GM18517 (cell line): ENCODE results near the gene HEBP1.

Source experiments
- ATAC-seq: cut with Tn5 transposase; IDR thresholded peaks from one replicate; pipeline ENCODE4 v1.9.1; 2021; ENCODE audit warnings: mild to moderate bottlenecking, moderate library complexity; ENCODE audit not compliant: unreplicated experiment

The HEBP1 gene

DNA sequence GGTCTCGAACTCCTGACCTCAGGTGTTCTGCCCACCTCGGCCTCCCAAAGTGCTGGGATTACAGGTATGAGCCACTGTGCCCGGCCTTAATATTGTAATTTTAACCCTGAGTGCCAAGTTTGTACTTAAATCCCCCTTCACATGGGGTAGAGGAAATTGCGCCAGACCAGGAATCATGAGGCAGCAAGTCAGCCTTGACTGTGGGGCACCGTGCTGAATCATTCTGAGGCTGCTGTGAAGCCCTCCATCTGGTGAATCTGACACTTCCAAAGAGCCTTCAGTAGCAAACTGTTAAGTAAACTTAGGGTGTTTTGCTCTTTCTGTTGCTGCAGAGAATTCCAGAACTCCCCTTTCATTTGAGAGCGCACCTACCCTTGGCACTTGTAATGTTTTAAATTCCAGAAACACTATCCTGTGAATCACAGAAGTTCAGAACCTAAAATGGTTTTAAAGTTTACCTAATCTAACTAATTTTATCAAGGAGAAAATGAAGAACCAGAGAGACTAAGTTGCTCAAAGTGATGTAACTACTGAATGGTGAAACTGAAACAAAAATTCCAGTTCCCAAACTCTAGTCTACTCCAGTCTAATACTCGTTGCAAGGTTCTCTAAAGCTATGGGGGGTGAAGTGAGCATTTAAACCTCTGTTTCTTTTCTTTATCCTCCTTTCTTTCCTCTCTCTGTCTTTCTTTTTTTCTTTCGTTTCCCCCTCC lies 7.5 kb downstream of the HEBP1 start:
- ATAC-seq: no peak

DNA sequence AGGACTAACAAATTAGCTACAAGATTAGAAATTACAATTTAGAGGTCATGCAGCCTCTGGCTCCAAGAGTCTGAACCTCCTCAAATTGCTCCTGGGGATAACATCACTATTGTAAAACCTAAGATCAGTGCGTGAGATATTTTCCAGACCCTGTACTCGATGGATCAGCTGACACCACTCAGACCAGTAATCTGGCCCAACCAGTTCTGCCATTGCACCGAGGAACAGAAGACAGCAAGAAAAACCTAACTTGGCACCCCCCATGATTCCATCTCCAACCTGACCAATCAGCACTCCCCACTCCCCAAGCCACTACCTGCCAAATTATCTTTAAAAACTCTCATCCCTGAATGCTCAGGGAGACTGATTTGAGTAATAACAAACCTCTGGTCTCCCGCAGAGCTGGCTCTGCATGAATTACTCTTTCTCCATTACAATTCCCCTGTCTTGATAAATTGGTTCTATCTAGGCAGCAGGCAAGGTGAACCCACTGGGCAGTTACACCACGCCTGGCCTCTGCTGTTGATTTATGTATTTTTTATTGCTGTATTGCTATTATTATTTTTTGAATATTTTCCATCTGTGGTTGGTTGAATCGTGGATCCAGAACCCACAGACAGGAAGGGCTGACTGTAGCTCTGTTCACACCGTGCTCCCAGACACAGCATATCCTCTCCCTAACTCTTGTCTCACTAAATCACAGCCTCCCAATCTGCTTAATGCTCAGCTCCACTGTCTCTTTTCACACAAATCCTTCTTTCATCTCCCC lies 9.2 kb downstream of the HEBP1 start:
- ATAC-seq: no peak

DNA sequence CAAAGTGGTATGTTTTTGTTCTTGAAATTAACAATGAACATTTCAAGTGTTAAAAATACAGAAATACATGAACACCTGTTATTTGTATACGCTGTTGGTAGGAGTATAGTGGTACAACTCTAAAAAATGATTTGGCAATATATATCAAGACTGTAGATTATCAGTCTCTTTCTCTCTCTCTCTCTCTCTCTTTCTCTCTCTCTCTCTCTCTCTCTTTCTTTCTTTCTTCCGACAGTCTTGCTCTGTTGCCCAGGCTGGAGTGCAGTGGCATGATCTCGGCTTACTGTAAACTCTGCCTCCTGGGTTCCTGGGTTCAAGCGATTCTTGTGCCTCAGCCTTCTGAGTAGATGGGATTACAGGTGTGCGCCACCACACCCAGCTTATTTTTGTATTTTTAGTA lies 12.6 kb downstream of the HEBP1 start:
- ATAC-seq: no peak

DNA sequence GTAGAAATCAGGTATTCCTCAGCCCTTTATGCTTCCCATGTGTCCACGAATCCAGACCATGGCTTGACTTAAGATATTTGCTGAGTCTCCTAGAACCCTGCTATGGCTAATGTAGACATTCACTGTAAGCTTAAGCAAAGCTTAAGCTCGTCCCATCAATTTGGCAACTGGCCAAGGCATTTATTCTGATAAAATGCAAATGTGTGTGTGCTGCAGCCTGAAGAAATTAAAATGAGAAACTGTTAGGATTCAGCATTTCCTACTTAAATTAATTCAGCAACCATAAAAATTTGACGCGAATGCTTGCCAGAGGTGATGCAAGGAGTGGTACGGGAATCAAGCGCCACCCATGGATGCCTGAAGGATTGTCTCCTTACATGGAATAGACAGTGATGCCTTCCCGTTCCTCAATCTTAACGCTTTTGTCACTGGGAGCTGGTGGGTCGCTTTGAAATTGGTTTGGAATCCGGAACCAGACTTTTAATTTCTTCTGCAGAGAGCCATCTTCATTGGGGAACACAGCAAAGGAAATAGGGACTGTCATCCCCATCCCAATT lies 13.2 kb downstream of the HEBP1 start:
- ATAC-seq: no peak

DNA sequence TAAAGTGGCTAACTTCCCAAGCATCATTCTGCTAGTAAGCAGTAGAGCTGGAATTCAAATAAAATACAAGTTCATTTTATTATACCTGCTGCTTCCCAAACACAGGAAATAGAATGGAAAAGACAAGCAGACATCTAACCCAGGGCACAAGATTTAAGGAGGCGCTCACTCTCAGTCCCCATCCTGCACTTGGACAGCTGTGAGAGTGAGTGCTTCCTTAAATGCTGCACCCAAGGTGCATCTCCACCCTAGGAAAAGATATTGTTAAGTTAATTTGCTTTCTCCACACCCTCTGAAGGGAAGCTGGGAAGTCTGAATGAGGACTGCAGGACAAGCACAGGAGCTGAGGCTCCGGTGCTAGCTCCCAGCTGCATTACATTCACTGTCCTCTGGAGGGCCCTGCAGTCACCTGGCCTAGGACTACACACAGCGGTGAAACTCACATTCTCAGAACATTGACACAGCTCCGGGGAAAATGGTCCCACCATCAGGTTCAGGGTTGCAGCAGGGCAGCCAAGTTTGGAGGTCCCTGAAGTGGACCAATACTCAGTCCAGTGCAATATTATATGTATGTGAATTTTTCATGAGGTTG lies 14.2 kb downstream of the HEBP1 start:
- ATAC-seq: no peak

DNA sequence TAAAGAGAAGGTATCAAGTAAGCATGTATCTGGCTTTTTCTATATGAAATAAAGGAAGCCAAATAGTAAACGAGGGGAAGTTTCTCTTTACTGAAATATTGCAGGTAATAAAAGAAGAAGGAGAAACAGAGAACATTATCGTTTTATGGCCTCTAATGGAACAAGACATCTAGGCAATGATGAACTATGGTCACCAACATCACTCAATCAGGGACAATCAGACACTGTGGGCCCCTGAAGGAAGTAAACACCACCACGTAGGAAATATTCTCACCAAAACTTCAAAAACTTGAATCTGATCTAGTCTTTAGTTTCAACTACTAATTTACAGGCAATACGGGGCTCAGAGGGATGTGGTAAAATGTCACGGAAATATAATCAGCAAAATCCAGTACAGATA lies 15.9 kb downstream of the HEBP1 start:
- no peak for ATAC-seq

DNA sequence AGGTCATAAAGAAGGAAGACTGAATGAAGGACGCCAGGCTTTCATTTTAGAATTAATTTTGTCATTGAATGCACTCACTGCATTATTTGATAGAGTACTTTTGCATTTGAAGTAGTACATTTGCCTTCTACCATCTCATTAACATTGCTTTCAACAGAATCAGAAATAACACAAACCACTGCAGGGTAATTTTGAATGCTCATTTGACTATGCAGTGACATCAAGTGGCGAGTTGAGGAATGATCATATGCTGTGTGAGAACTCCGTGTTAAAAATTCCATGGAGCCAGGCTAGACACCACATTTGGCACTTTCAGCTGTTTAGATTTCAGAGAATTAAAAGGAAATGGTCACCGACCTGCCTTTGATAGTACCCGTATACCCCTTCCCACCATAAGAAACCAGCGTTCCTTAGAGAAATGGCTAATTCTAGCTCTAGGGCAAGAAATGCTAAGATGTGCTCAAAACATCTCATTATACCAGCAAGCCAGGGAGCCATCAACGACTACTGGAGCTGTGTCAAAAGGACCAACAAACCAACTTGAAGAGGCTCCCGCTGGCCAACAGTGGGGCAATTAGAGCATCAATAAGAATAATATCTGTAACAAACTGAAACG lies 16.5 kb downstream of the HEBP1 start:
- ATAC-seq: no peak

DNA sequence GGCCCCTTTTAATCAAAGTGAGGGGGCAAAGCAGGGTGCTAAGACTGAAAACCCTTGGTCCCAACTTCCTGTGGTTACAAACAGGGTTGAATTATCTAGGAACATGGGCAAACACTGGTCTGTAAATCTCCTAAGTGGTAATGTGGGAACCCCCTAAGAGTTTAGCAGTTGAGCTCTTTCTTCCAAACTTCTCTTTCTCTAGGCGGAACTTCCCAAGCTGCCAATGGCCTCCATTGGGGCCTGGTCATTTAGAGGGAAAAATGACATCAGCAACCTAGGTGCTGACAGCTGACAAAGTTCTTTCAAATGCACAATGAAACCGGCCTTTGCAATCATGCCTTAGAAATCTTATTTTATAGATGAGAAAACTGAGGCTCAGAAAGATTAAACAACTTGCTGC lies 17.7 kb downstream of the HEBP1 start:
- no peak for ATAC-seq

DNA sequence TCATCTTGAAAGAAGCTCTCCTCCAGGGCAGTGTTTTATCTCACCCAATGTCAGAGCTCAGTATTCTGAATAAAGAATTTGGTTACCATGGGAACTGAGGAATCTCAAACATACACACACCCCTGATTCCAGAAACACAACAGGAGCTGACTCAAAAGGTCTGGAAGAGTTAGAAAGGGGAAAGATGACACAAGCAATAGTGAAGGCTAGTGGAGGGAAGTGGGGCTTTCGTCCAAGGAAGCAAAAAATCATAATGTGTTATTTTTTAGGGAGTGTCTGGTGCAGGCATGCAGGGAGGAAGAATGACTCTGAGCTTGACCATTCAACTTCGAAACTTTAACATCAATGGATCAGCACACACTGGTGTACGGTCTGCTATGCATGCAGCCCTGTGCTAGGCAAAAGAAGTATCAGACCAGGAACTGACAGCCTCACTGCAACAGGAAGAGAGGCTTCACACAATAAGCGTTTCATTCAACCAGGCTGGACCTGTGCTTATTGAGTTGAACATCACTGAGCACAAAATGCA lies 20.3 kb downstream of the HEBP1 start:
- no peak for ATAC-seq

DNA sequence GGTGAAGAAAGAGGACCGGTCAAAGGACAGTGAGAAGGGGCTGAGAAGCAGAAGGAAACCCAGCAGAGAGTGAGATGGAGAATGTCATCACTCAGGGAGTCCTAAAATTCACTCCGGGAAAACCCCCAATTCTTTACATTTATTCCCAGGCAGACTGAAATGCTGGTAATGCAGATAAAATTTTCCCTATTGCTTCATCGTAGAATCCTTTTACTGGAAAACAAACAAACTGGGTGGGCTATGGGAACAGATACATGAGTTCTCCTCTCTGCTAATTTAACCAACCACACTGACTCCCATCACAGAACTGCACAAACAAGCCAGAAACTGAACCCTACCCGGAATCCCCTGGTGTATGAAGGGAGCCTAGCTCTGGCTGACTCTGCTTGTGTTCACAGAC lies 20.9 kb downstream of the HEBP1 start:
- no peak for ATAC-seq

DNA sequence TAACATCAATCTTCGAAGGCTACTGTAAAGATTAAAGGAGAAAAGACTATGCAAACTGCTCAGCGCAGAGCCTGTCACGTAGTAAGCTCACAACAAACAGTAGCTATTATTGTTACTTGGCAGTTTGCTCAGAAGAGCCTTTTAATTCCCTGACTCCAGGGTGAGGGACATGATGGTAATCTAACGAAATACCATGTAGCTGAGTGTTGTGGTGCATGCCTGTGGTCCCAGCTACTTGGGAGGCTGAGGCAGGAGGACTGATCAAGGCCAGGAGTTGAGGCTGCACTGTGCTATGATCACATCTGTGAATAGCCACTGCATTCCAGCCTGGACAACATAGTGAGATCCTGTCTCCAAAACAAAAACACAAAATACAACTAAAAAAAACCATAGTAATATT lies 22.8 kb downstream of the HEBP1 start:
- no peak for ATAC-seq

DNA sequence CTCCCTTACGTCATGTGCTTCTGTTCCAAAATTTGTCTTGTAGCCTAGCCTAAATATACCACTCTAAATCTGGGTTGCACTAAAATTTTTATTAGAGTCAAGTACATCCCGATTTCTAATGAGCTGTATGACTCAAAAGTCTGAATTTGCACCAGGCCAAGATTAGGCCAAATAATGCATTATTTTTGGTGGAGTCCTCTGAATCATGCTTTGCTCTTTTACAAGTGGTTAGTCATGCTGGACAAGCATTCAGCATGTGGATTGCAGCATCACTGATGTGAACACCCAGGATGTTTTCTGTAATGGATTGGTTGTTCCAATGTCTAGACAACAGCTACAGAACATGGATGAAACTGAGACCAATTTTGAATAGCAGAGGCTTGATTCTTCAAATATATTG lies 23.7 kb downstream of the HEBP1 start:
- no peak for ATAC-seq

DNA sequence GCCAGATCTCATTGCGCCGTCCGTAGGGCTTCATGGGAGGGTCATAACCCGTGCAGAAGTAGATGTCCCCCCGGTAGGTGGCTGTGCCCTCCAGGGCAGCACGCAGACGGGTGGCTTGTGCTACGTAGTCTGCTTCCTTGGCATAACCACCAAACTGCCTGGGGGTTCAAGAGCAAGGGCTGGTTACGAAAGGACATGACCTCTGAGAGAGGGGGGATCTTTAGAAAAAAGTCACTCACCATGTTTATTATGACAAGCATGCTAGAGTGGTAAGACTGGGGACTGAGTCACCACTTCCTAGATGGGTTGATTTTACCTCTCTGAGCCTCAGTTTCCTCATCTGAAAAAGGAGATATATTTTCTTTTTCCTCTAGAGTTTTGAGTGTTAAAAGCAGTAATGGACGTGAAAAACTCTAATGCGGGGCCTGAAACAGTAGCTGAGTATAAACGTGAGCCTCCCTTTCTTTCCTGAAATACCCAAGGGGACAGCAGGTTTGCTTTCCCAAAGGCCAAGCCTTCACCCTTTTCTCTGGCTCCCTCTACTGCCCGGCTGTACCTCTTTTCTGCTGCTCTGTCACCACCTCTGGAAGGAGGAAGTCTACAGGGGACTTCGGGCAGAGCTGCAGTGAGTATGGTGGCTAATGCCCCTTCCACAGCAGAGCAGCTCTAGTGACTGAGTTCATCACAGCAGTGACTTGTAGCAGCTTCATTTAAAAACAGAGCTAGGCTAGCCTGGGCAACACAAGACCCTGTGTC lies 24.6 kb downstream of the HEBP1 start:
- no peak for ATAC-seq

DNA sequence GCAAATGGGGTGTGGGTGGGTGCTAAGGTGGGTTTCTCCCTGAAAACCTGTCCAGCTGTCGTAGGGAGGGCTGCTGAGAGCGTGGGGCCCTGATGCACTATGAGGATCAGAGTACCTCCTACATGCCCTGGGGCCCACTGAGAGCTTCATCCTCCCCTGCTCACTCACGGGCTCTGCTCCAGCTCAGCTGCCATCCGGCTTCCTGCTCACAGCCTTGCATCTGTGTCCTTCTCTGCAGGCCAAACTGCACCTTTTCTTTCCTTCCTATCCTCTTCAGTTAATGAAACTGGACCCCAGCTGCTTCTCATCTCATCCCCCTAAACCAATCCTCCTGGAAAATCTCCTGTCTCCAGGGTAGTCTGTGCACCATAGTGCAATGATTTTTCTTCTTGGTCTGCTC lies 25.9 kb downstream of the HEBP1 start:
- no peak for ATAC-seq

DNA sequence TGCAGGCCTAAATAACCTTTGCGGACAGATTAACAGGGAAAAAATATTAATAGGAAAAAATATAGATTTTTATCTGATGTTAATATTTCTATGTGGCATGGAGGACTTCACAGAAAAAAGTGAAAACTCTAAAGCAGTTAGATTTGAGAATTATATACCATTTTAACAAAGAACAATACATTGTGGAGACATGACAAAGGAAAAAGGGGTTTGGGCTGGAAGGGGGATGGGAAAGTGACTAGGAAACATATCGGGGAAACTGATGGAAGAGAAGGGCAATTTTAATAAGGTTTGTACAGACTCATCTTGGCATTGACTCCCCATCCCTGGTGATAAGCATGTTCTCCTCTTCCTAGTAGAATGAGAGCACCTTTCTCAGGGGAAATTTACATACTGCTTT lies 27.0 kb downstream of the HEBP1 start:
- ATAC-seq: no peak

DNA sequence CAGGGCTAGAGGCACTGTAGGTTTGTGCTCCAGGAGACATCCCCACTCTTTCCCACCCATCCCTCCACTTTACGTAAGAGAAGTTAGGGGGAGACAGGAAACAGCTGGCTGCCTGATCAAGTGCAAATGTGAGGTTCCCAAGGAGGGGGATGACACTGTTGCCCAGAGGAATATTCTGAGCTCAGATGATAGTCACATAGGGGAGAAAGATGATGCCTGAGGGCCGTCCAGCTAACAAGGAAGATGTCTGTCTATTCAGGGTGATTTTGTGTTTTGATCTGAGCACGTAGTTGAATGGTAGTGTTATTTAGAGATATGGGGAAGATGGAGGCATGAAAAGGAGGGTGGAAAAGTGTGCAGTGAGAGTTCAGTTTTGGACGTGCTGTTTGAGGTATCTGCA lies 34.2 kb downstream of the HEBP1 start:
- ATAC-seq: no peak

DNA sequence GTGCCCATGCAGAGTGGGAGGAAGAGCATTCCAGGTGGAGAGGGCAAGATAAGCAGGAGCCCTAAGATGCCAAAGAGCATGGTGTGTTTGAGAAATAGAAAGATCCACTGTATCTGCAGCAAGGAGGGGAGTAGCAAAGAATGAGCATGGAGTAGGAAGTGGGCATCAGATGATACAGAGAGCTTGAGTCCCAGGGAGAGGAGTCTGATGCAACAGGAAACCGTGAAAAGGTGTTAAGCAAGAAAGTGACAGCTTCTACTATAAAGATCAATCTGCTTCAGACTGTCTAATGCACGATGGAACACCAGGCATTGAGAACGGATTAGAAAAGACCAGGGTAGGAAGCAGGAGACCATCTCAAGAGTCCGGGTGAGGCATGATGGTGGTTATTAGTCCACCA lies 35.8 kb downstream of the HEBP1 start:
- ATAC-seq: no peak

DNA sequence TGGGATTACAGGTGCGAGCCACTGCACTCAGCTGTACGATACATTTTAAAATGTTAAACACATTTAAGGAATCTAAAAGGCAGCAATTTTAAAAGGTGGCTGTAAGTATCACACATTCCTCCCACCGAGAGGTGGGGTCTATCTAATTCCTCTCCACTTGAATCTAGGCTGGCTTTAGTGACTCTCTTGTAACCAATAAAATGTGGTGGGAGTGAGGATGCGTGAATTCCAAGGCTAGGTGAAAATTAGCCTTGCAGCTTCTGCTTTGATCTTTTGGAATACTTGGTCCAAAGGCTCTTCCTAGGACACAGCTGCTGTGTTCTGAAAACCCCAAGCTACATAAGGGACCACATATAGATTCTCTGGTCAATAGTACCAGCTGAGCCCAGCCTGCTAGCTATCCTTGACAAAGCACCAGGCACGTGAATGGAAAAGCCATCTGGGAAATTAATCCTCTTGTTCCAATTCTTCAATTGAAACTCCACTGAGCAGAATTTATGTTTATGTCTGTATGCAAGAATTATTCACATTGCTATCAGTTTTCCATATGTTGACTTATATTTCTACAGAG lies 39.3 kb downstream of the HEBP1 start:
- ATAC-seq: no peak

DNA sequence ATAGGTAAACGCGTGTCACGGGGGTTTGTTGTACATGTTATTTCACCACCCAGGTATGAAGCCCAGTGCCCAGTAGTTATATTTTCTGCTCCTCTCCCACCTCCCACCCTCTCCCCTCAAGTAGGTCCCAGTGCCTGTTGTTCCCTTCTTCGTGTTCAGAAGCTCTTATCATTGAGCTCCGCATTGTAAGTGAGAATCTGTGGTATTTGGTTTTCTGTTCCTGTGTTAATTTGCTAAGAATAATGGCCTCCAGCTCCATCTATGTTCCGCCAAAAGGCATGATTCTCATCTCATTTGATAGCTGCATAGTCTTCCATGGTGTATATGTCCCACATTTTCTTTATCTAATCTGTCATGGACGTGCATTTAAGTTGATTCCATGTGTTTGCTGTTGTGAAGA lies 41.2 kb downstream of the HEBP1 start:
- no peak for ATAC-seq
